ENCODE measurements around the gene TMEM269.

TMEM269 gene

GRCh38 chr1:42806593-42806992 lies 21.8 kb downstream of the TMEM269 start:
- H3K4me1 ChIP-seq (ENCODE audit: control insufficient read depth, insufficient read depth, low read length): no peaks in the 10 kb centered on the region
- H3K9me3 ChIP-seq (ENCODE audit: control insufficient read depth, insufficient read depth, low read depth, low read length): no peaks in the 10 kb centered on the region
- ChIA-PET CTCF (interaction anchor here (1.1 to 2.0 kb wide), 2 partner anchors 13 to 39 kb away, joined by 3 to 6 read pairs; partner anchors contain the start of genes C1orf50 and P3H1), POLR2A (no interaction called here)
- TF ChIP-seq KLF17 (tag by site-specific recombination; IDR thresholded peaks at IDR 0.05) (no peak), GLI4 (tag by site-specific recombination; IDR thresholded peaks at IDR 0.05) (no peak), ZSCAN5A (tag by site-specific recombination; IDR thresholded peaks at IDR 0.05) (no peak), ZNF639 (tag by site-specific recombination; IDR thresholded peaks at IDR 0.05) (no peak), ZNF433 (tag by site-specific recombination; IDR thresholded peaks at IDR 0.05; ENCODE audit: low read depth) (no peak), ZNF140 (tag by site-specific recombination; IDR thresholded peaks at IDR 0.05) (no peak), ZNF76 (tag by site-specific recombination; IDR thresholded peaks at IDR 0.05; ENCODE audit: borderline replicate concordance, low read depth) (no peak), ZNF394 (tag by site-specific recombination; IDR thresholded peaks at IDR 0.05; ENCODE audit: borderline replicate concordance) (no peak), BCL11B (tag by site-specific recombination; IDR thresholded peaks at IDR 0.05; ENCODE audit: low read depth) (no peak), ZBTB8A (tag by site-specific recombination; IDR thresholded peaks at IDR 0.05) (no peak), KLF8 (tag by site-specific recombination; IDR thresholded peaks at IDR 0.05) (no peak), ZNF202 (tag by site-specific recombination; IDR thresholded peaks at IDR 0.05; ENCODE audit: borderline replicate concordance) (no peak), ZNF138 (tag by site-specific recombination; IDR thresholded peaks at IDR 0.05; ENCODE audit: borderline replicate concordance) (no peak), ZNF561 (tag by site-specific recombination; IDR thresholded peaks at IDR 0.05; ENCODE audit: borderline replicate concordance) (no peak), ZNF792 (tag by site-specific recombination; IDR thresholded peaks at IDR 0.05) (no peak), ZNF670 (tag by site-specific recombination; IDR thresholded peaks at IDR 0.05; ENCODE audit: low read depth) (no peak), GLIS2 (tag by site-specific recombination; IDR thresholded peaks at IDR 0.05) (no peak), ZNF350 (tag by site-specific recombination; IDR thresholded peaks at IDR 0.05) (no peak)
- TF ChIP-seq, protein P1, sequence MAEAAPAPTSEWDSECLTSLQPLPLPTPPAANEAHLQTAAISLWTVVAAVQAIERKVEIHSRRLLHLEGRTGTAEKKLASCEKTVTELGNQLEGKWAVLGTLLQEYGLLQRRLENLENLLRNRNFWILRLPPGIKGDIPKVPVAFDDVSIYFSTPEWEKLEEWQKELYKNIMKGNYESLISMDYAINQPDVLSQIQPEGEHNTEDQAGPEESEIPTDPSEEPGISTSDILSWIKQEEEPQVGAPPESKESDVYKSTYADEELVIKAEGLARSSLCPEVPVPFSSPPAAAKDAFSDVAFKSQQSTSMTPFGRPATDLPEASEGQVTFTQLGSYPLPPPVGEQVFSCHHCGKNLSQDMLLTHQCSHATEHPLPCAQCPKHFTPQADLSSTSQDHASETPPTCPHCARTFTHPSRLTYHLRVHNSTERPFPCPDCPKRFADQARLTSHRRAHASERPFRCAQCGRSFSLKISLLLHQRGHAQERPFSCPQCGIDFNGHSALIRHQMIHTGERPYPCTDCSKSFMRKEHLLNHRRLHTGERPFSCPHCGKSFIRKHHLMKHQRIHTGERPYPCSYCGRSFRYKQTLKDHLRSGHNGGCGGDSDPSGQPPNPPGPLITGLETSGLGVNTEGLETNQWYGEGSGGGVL (tag by site-specific recombination; IDR thresholded peaks at IDR 0.05): no peak
- TF ChIP-seq, protein P2, sequence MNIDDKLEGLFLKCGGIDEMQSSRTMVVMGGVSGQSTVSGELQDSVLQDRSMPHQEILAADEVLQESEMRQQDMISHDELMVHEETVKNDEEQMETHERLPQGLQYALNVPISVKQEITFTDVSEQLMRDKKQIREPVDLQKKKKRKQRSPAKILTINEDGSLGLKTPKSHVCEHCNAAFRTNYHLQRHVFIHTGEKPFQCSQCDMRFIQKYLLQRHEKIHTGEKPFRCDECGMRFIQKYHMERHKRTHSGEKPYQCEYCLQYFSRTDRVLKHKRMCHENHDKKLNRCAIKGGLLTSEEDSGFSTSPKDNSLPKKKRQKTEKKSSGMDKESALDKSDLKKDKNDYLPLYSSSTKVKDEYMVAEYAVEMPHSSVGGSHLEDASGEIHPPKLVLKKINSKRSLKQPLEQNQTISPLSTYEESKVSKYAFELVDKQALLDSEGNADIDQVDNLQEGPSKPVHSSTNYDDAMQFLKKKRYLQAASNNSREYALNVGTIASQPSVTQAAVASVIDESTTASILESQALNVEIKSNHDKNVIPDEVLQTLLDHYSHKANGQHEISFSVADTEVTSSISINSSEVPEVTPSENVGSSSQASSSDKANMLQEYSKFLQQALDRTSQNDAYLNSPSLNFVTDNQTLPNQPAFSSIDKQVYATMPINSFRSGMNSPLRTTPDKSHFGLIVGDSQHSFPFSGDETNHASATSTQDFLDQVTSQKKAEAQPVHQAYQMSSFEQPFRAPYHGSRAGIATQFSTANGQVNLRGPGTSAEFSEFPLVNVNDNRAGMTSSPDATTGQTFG (tag by site-specific recombination; IDR thresholded peaks at IDR 0.05; ENCODE audit: borderline replicate concordance): no peak
- H3K4me3 ChIP-seq (ENCODE audit: low read depth, low read length): no peak overlapping the region
- H3K27ac ChIP-seq (ENCODE audit: extremely low read depth, low read depth, low read length): no peak overlapping the region
- peaks cover 0 to 39% of the 10 kb centered on the region in 2 experiments; a peak in 2 of 3 replicates for H3K36me3 ChIP-seq (ENCODE audit: control insufficient read depth in 2 of 2, insufficient read depth in 1 of 2, low read length in 2 of 2)
